SU-DHL-6 (cell line): ENCODE results near the gene CD180.

ENCODE experiments used
- H2AFZ ChIP-seq: fragments of 200-600 bp; sonication (generic); 2 replicates; pipeline ENCODE4 v1.6.1; 2014; ENCODE audit warnings: low read depth, mild to moderate bottlenecking, moderate library complexity, mixed read lengths, antibody characterized with exemption, low read length; ENCODE audit not compliant: severe bottlenecking
- H3F3A ChIP-seq: fragments of 200-600 bp; shearing (Covaris generic); 2 replicates; pipeline ENCODE4 v1.6.0; 2016; ENCODE audit warnings: antibody characterized with exemption, mild to moderate bottlenecking; ENCODE audit not compliant: insufficient read depth
- H3K27ac ChIP-seq: fragments of 200-600 bp; sonication (generic); 2 replicates; pipeline ENCODE4 v1.5.1; 2016; ENCODE audit warnings: low read depth, mild to moderate bottlenecking, low read length, moderate library complexity, mixed read lengths
- H3K27me3 ChIP-seq: fragments of 200-600 bp; sonication (generic), shearing (Covaris generic); 2 replicates; pipeline ENCODE4 v1.6.0; 2014; ENCODE audit warnings: mild to moderate bottlenecking, low read length
- H3K36me3 ChIP-seq: fragments of 200-600 bp; sonication (generic); 2 replicates; pipeline ENCODE4 v1.6.1; 2014; ENCODE audit warnings: mild to moderate bottlenecking, low read length, mixed read lengths
- H3K4me2 ChIP-seq: fragments of 300-600, 200-600 bp; shearing (Covaris generic), sonication (generic); 2 replicates; pipeline ENCODE4 v1.6.0; 2014; ENCODE audit warnings: low read length, low read depth, mild to moderate bottlenecking; ENCODE audit not compliant: poor library complexity, severe bottlenecking
- H3K4me3 ChIP-seq: fragments of 200-600 bp; sonication (generic); 2 replicates; pipeline ENCODE4 v1.5.1; 2014; ENCODE audit warnings: antibody characterized with exemption, low read length, mild to moderate bottlenecking, mixed read lengths; ENCODE audit not compliant: insufficient read depth, poor library complexity, severe bottlenecking
- H3K79me2 ChIP-seq: fragments of 200-600 bp; sonication (generic); 2 replicates; pipeline ENCODE4 v1.6.1; 2014; ENCODE audit warnings: mild to moderate bottlenecking, low read length, moderate library complexity; ENCODE audit not compliant: insufficient read depth
- H3K9ac ChIP-seq: fragments of 200-600 bp; sonication (generic); 2 replicates; pipeline ENCODE4 v1.7.0; 2014; ENCODE audit warnings: mild to moderate bottlenecking, low read length
- H3K9me2 ChIP-seq: fragments of 200-600 bp; sonication (generic); replicated peaks from 2 replicates; pipeline ENCODE4 v1.6.1; 2014; ENCODE audit warnings: low read length; ENCODE audit not compliant: insufficient read depth
- H3K9me3 ChIP-seq: fragments of 200-600 bp; sonication (generic); 2 replicates; pipeline ENCODE4 v1.6.1; 2014; ENCODE audit warnings: low read length, mixed read lengths; ENCODE audit not compliant: insufficient read depth
- H4K20me1 ChIP-seq: fragments of 200-600 bp; sonication (generic); 2 replicates; pipeline ENCODE4 v1.6.1; 2014; ENCODE audit warnings: low read depth, mild to moderate bottlenecking, antibody characterized with exemption, low read length, moderate library complexity, mixed read lengths
- CTCF ChIP-seq: fragments of 200-600 bp; sonication (generic); IDR thresholded peaks from one replicate; pipeline ENCODE4 v1.5.1; 2017; ENCODE audit warnings: antibody characterized with exemption, mild to moderate bottlenecking, low read length, moderate library complexity; ENCODE audit not compliant: insufficient read depth, poor library complexity, severe bottlenecking
- EZH2phosphoT487 ChIP-seq: fragments of 200-600 bp; sonication (generic), shearing (Covaris generic); conservative IDR thresholded peaks from 2 replicates; pipeline ENCODE4 v1.6.1; 2018; ENCODE audit warnings: mild to moderate bottlenecking, antibody characterized with exemption, low read length, moderate library complexity, mixed read lengths

CD180 gene

GRCh38 chr5:67199859-67200258, 3.3 kb upstream of the CD180 start:
- peaks cover 22% of the 10 kb centered on the region; the same call in 1 of the 2 replicates for H3F3A ChIP-seq
- H3K9ac ChIP-seq = no peak overlapping the region
- H3K4me3 ChIP-seq = no peak overlapping the region
- H3K9me3 ChIP-seq = no peaks in the 10 kb centered on the region
- H3K9me2 ChIP-seq = no peaks in the 10 kb centered on the region
- H3K4me2 ChIP-seq = peak overlapping the region; percentile 29
- peaks cover 13% of the 10 kb centered on the region; the same call in 1 of the 2 replicates for H3K79me2 ChIP-seq
- no peaks in the 10 kb centered on the region for H3K27me3 ChIP-seq
- TF ChIP-seq CTCF (no peak), EZH2phosphoT487 (no peak)
- H3K27ac ChIP-seq = peak overlapping the region; percentile 38
- no peaks in the 10 kb centered on the region for H4K20me1 ChIP-seq
- H2AFZ ChIP-seq = no peak overlapping the region
- H3K36me3 ChIP-seq = no peaks in the 10 kb centered on the region

GRCh38 chr5:67198917-67199316, 2.3 kb upstream of the CD180 start:
- Histone ChIP-seq H3K9me2 (no peaks in the 10 kb centered on the region), H3K79me2 (peaks cover 21% of the 10 kb centered on the region; the same call in 1 of the 2 replicates), H3K36me3 (no peaks in the 10 kb centered on the region), H3K9me3 (no peaks in the 10 kb centered on the region), H3K27me3 (no peaks in the 10 kb centered on the region), H4K20me1 (no peaks in the 10 kb centered on the region), H3F3A (peaks cover 15% of the 10 kb centered on the region; the same call in 1 of the 2 replicates), H3K4me2 (no peak overlapping the region), H3K9ac (no peak overlapping the region), H3K27ac (peak overlapping the region; percentile 38; the same call in 1 of the 2 replicates), H2AFZ (no peak overlapping the region), H3K4me3 (no peak overlapping the region)
- TF ChIP-seq CTCF (no peak), EZH2phosphoT487 (no peak)

GRCh38 chr5:67197536-67197935, 937 bp upstream of the CD180 start:
- no peaks in the 10 kb centered on the region for H3K9me3 ChIP-seq
- H3K36me3 ChIP-seq = no peaks in the 10 kb centered on the region
- peaks cover 15% of the 10 kb centered on the region; the same call in 1 of the 2 replicates for H3F3A ChIP-seq
- no peaks in the 10 kb centered on the region for H3K9me2 ChIP-seq
- TF ChIP-seq CTCF (no peak), EZH2phosphoT487 (no peak)
- peak overlapping the region; percentile 70 for H3K27ac ChIP-seq
- H2AFZ ChIP-seq = no peak overlapping the region
- H4K20me1 ChIP-seq = no peaks in the 10 kb centered on the region
- no peaks in the 10 kb centered on the region for H3K27me3 ChIP-seq
- H3K9ac ChIP-seq = peak overlapping the region; percentile 58; the same call in 1 of the 2 replicates
- H3K79me2 ChIP-seq = peaks cover 29% of the 10 kb centered on the region; the same call in 1 of the 2 replicates
- peak overlapping the region; percentile 87 for H3K4me2 ChIP-seq
- peak overlapping the region; percentile 55 for H3K4me3 ChIP-seq
